Sigmoid colon (tissue), 4 donors: ENCODE measurements around the gene MEGF6.

ENCODE experiments used
- POLR2AphosphoS5 ChIP-seq, 4 donors: sonication (generic); formaldehyde crosslinking; IDR thresholded peaks; one replicate each; pipeline ENCODE4 v1.6.1; 2017; ENCODE audit warnings: antibody characterized with exemption in 4 of 4
- TF ChIP-seq, protein P1 (sequence below), 4 experiments: fragments of 450-650 bp in 3 of 4; fragments of 200-600 bp in 1 of 4; IDR thresholded peaks; one replicate each; pipeline ENCODE4 v1.5.1; 2016 to 2019; ENCODE audit warnings: antibody characterized with exemption in 4 of 4, mild to moderate bottlenecking in 3 of 4, moderate library complexity in 2 of 4

DNA sequence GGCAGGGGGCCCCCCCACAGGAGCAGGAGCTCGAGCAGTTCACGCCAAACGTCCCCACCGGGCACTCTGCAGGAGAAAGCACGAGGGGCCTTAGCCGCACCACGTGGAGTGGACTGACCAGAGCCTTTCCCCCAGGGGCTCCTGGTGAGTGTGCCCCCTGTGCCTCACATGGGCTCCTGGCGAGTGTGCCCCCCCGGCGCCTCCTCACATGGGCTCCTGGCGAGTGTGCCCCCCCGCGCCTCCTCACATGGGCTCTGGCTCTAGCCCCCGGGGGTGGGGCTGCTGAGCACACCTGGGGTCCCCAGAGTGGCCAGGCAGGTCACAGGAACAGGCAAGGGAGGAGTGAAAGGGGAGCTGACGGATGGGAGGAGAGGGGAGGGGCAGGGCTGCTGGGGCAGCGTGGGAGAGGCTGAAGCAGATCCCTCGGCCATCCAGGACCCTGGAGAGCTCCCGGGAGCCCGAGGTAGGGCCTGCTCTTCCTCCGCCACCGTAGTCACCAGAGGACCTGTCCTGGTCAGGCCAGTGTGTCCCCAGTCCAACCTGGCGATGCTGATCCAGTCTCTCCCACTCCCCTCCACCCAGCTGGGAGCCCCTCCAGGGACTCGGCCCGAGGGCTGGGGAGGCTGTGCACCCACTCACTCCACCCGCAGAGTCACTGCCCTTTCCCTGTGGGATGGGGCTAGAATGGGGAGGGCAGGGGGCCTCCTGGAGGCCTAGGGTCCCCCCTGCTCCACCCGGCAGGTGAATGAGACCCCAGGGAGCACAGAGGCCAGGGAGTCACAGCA lies 109.3 kb downstream of the MEGF6 start:
- TF ChIP-seq POLR2AphosphoS5 (IDR thresholded peaks at IDR 0.05) = no peak
- TF ChIP-seq, protein P1, sequence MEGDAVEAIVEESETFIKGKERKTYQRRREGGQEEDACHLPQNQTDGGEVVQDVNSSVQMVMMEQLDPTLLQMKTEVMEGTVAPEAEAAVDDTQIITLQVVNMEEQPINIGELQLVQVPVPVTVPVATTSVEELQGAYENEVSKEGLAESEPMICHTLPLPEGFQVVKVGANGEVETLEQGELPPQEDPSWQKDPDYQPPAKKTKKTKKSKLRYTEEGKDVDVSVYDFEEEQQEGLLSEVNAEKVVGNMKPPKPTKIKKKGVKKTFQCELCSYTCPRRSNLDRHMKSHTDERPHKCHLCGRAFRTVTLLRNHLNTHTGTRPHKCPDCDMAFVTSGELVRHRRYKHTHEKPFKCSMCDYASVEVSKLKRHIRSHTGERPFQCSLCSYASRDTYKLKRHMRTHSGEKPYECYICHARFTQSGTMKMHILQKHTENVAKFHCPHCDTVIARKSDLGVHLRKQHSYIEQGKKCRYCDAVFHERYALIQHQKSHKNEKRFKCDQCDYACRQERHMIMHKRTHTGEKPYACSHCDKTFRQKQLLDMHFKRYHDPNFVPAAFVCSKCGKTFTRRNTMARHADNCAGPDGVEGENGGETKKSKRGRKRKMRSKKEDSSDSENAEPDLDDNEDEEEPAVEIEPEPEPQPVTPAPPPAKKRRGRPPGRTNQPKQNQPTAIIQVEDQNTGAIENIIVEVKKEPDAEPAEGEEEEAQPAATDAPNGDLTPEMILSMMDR (IDR thresholded peaks at IDR 0.05) = no peak
